ENCODE results near the gene KRT4.

GRCh38 chr12:52851787-52852186 is 37.9 kb upstream of the KRT4 start:
- no peak for TF ChIP-seq POLR2A (IDR thresholded peaks at IDR 0.05)
- no peak for TF ChIP-seq CTCF (IDR thresholded peaks at IDR 0.05)
- no peak for TF ChIP-seq POLR2AphosphoS5 (IDR thresholded peaks at IDR 0.05)
